Measurements from ENCODE around the gene IGDCC3.

The IGDCC3 gene

GRCh38 chr15:65377976-65378366 is at the start of gene IGDCC3:
TSS of gene IGDCC3 (minus strand) at chr15:65378002. CDS start at chr15:65377788, 214 bp downstream.
- no peak for DNase-seq (ENCODE audit: low read depth)

GRCh38 chr15:65426216-65426853 is 48.5 kb upstream of the IGDCC3 start:
- no peak for DNase-seq (ENCODE audit: low read depth)

GRCh38 chr15:65424683-65425082 is 46.9 kb upstream of the IGDCC3 start:
- no peak for DNase-seq (ENCODE audit: low read depth)

GRCh38 chr15:65423976-65424679 is 46.3 kb upstream of the IGDCC3 start:
- no peak for DNase-seq (ENCODE audit: low read depth)

GRCh38 chr15:65423150-65423975 is 45.6 kb upstream of the IGDCC3 start:
- DNase-seq (ENCODE audit: low read depth) = no peak

- no peak for DNase-seq (ENCODE audit: low read depth)
These were observed 43.8 kb upstream of the IGDCC3 start for GRCh38 chr15:65421360-65422215.

- DNase-seq (ENCODE audit: low read depth) = no peak
These were observed 43.2 kb upstream of the IGDCC3 start for GRCh38 chr15:65420975-65421359.

- DNase-seq (ENCODE audit: low read depth) = no peak
These were observed 40.8 kb upstream of the IGDCC3 start for GRCh38 chr15:65418596-65418995.

- DNase-seq (ENCODE audit: low read depth) = no peak
These were observed 39.1 kb upstream of the IGDCC3 start for GRCh38 chr15:65416845-65417416.

GRCh38 chr15:65414841-65415621 is 37.2 kb upstream of the IGDCC3 start:
- DNase-seq (ENCODE audit: low read depth) = no peak

- DNase-seq (ENCODE audit: low read depth) = no peak
These were observed 36.0 kb upstream of the IGDCC3 start for GRCh38 chr15:65413760-65414144.

- no peak for DNase-seq (ENCODE audit: low read depth)
These were observed 35.4 kb upstream of the IGDCC3 start for GRCh38 chr15:65413051-65413759.

- DNase-seq (ENCODE audit: low read depth) = no peak
These were observed 34.8 kb upstream of the IGDCC3 start for GRCh38 chr15:65412556-65412955.

GRCh38 chr15:65411465-65412071 is 33.8 kb upstream of the IGDCC3 start:
- no peak for DNase-seq (ENCODE audit: low read depth)

GRCh38 chr15:65410972-65411371 is 33.2 kb upstream of the IGDCC3 start:
- DNase-seq (ENCODE audit: low read depth) = no peak

- DNase-seq (ENCODE audit: low read depth) = no peak
These were observed 32.2 kb upstream of the IGDCC3 start for GRCh38 chr15:65410036-65410435.

- no peak for DNase-seq (ENCODE audit: low read depth)
These were observed 31.3 kb upstream of the IGDCC3 start for GRCh38 chr15:65409036-65409631.

- DNase-seq (ENCODE audit: low read depth) = no peak
These were observed 30.7 kb upstream of the IGDCC3 start for GRCh38 chr15:65408324-65409035.

Data from activated T-cell treated with anti-CD3 and anti-CD28 coated beads for 1 hour (primary cell).